H1 (cell line): ENCODE measurements around the gene MAML3. TPM values are rescaled to one million over a fixed set of nuclear protein-coding genes. Genes with fewer than 3 reads are reported as not detected.

Experiments
- CTCF ChIA-PET: fragments of 300-600 bp; sonication (Branson Sonifier 250); formaldehyde crosslinking; loops from one replicate; lab custom pipeline; 2021; ENCODE audit not compliant: partially characterized antibody; lab: Charles Lee
- POLR2A ChIA-PET: fragments of 300-600 bp; sonication (Branson Sonifier 250); formaldehyde crosslinking; loops from one replicate; lab custom pipeline; 2021; ENCODE audit warnings: inconsistent platforms; ENCODE audit not compliant: partially characterized antibody; lab: Charles Lee
- DNase-seq, 2 experiments: peaks; one replicate each; pipeline versions ENCODE4 v3.0.0 to v3.0.0-alpha.2; 2010 to 2022; ENCODE audit warnings: low spot score in 2 of 2, low read depth in 1 of 2, mixed read lengths in 1 of 2
- FAIRE-seq: peaks from 2 replicates; lab custom pipeline; 2011; peaks lifted over from hg19 to GRCh38; lab: Jason Lieb, UNC
- H2AFZ ChIP-seq: 2 replicates; pipeline ENCODE4 v1.8.1; 2012; ENCODE audit warnings: low read length, inconsistent platforms
- H2AK5ac ChIP-seq: 2 replicates; pipeline ENCODE4 v1.6.1; 2013; ENCODE audit warnings: low read depth, low read length
- H2BK120ac ChIP-seq: replicated peaks from 2 replicates; pipeline ENCODE3; 2013; ENCODE audit warnings: low read depth, low read length, inconsistent platforms
- H2BK12ac ChIP-seq: 2 replicates; pipeline ENCODE4 v1.6.1; 2013; ENCODE audit warnings: low read depth, low read length
- H2BK15ac ChIP-seq: 2 replicates; pipeline ENCODE4 v1.6.1; 2013; ENCODE audit warnings: low read length
- H2BK20ac ChIP-seq: 2 replicates; pipeline ENCODE4 v1.6.1; 2013; ENCODE audit warnings: low read length
- H2BK5ac ChIP-seq: 2 replicates; pipeline ENCODE4 v1.6.1; 2013; ENCODE audit warnings: low read depth, low read length
- H3K14ac ChIP-seq: 2 replicates; pipeline ENCODE4 v1.6.1; 2013; ENCODE audit warnings: inconsistent platforms; ENCODE audit not compliant: insufficient read length
- H3K18ac ChIP-seq: 2 replicates; pipeline ENCODE4 v1.6.1; 2013; ENCODE audit warnings: low read length; ENCODE audit errors: extremely low read depth
- H3K23ac ChIP-seq: 2 replicates; pipeline ENCODE4 v1.6.1; 2013; ENCODE audit warnings: inconsistent platforms; ENCODE audit not compliant: insufficient read length
- H3K23me2 ChIP-seq: 2 replicates; pipeline ENCODE4 v1.6.1; 2013; ENCODE audit warnings: low read depth, low read length
- H3K27ac ChIP-seq: 2 replicates; pipeline ENCODE4 v1.6.1; 2011; ENCODE audit warnings: low read depth, low read length, inconsistent platforms
- H3K27me3 ChIP-seq, 4 experiments: replicated peaks in 1 of 4; 1 replicate in 1 of 4; 2 replicates in 3 of 4; pipeline versions ENCODE4 v1.6.1 to v1.8.1; 2011 to 2013; ENCODE audit warnings: low read length in 3 of 4, mild to moderate bottlenecking in 3 of 4, inconsistent platforms in 2 of 4, mixed read lengths in 2 of 4, moderate library complexity in 1 of 4; ENCODE audit not compliant: control insufficient read depth in 3 of 4, insufficient read depth in 3 of 4; ENCODE audit errors: extremely low read depth in 1 of 4
- H3K36me3 ChIP-seq, 4 experiments: 2 replicates each; pipeline versions ENCODE4 v1.6.1 to v1.8.1; 2011 to 2013; ENCODE audit warnings: mild to moderate bottlenecking in 4 of 4, low read length in 3 of 4, moderate library complexity in 2 of 4, control low read depth in 1 of 4, inconsistent platforms in 1 of 4; ENCODE audit not compliant: insufficient read depth in 4 of 4, control insufficient read depth in 2 of 4
- H3K4ac ChIP-seq: replicated peaks from 2 replicates; pipeline ENCODE3; 2013; ENCODE audit warnings: low read length, low read depth, mixed read lengths, inconsistent platforms; ENCODE audit not compliant: insufficient read length
- H3K4me1 ChIP-seq, 4 experiments: replicated peaks in 1 of 4; 1 replicate in 1 of 4; 2 replicates in 3 of 4; pipeline versions ENCODE4 v1.6.1 to v1.8.1; 2011 to 2013; ENCODE audit warnings: low read length in 3 of 4, inconsistent platforms in 2 of 4, mixed read lengths in 1 of 4; ENCODE audit not compliant: insufficient read depth in 4 of 4, control insufficient read depth in 3 of 4
- H3K4me2 ChIP-seq, 2 experiments: 2 replicates each; pipeline versions ENCODE4 v1.6.1 to v1.8.1; 2011 to 2013; ENCODE audit warnings: low read depth in 2 of 2, low read length in 2 of 2, control low read depth in 1 of 2, inconsistent platforms in 1 of 2, mild to moderate bottlenecking in 1 of 2; ENCODE audit not compliant: insufficient read depth in 1 of 2
- H3K4me3 ChIP-seq, 4 experiments: fragments of 200-600, 300-600 bp in 1 of 4; sonication (generic), shearing (Covaris generic), sonication (Bioruptor Twin) in 1 of 4; 2 replicates each; pipeline versions ENCODE4 v1.5.1 to v1.8.1; 2011 to 2016; ENCODE audit warnings: low read length in 4 of 4, low read depth in 3 of 4, control low read depth in 2 of 4, inconsistent platforms in 2 of 4, mild to moderate bottlenecking in 2 of 4, mixed read lengths in 1 of 4, moderate library complexity in 1 of 4; ENCODE audit not compliant: insufficient read depth in 2 of 4; ENCODE audit errors: extremely low read depth in 1 of 4
- H3K56ac ChIP-seq: replicated peaks from 2 replicates; pipeline ENCODE3; 2013; ENCODE audit warnings: low read depth, mild to moderate bottlenecking, mixed read lengths, low read length, inconsistent platforms; ENCODE audit not compliant: insufficient read length
- H3K79me1 ChIP-seq: 2 replicates; pipeline ENCODE4 v1.6.1; 2013; ENCODE audit warnings: low read depth, low read length, control low read depth
- H3K79me2 ChIP-seq, 2 experiments: 2 replicates each; pipeline versions ENCODE4 v1.6.1 to v1.8.1; 2012 to 2013; ENCODE audit warnings: low read length in 2 of 2, mild to moderate bottlenecking in 2 of 2, inconsistent platforms in 1 of 2; ENCODE audit not compliant: insufficient read depth in 2 of 2, control insufficient read depth in 1 of 2
- H3K9ac ChIP-seq, 4 experiments: replicated peaks in 1 of 4; 1 replicate in 1 of 4; 2 replicates in 3 of 4; pipeline versions ENCODE4 v1.6.1 to v1.8.1; 2011 to 2013; ENCODE audit warnings: low read depth in 3 of 4, low read length in 3 of 4, control low read depth in 2 of 4, mild to moderate bottlenecking in 2 of 4, moderate library complexity in 2 of 4, inconsistent platforms in 1 of 4; ENCODE audit errors: extremely low read depth in 1 of 4
- H3K9me3 ChIP-seq, 2 experiments: 2 replicates each; pipeline versions ENCODE4 v1.6.1 to v1.8.1; 2012 to 2013; ENCODE audit warnings: mild to moderate bottlenecking in 2 of 2, moderate library complexity in 2 of 2, control low read depth in 1 of 2, inconsistent platforms in 1 of 2, low read depth in 1 of 2, low read length in 1 of 2, mixed read lengths in 1 of 2; ENCODE audit not compliant: insufficient read depth in 2 of 2
- H4K20me1 ChIP-seq, 2 experiments: replicated peaks in 1 of 2; 2 replicates each; pipeline versions ENCODE3 to v1.8.1; 2011 to 2013; ENCODE audit warnings: inconsistent platforms in 2 of 2, low read length in 2 of 2, mild to moderate bottlenecking in 1 of 2; ENCODE audit not compliant: insufficient read depth in 2 of 2, control insufficient read depth in 1 of 2
- H4K5ac ChIP-seq: 2 replicates; pipeline ENCODE4 v1.6.1; 2013; ENCODE audit warnings: low read length, low read depth, mixed read lengths, inconsistent platforms; ENCODE audit not compliant: insufficient read length
- H4K8ac ChIP-seq: 2 replicates; pipeline ENCODE4 v1.8.0; 2013; ENCODE audit warnings: mild to moderate bottlenecking, moderate library complexity, low read length, inconsistent platforms; ENCODE audit not compliant: insufficient read depth; ENCODE audit errors: extremely low read depth
- H4K91ac ChIP-seq: replicated peaks from 2 replicates; pipeline ENCODE3; 2013; ENCODE audit warnings: low read length, mixed read lengths, inconsistent platforms; ENCODE audit not compliant: insufficient read length
- ATF3 ChIP-seq: IDR thresholded peaks from 2 replicates; pipeline ENCODE4 v1.6.1; 2011; ENCODE audit warnings: low read depth, mild to moderate bottlenecking, low read length; ENCODE audit not compliant: insufficient read depth
- BACH1 ChIP-seq: IDR thresholded peaks from 2 replicates; pipeline ENCODE4 v1.6.1; 2012; ENCODE audit warnings: low read length, improper control_type of control experiment
- CBX5 ChIP-seq: fragments of 300-800, 300-1000 bp; sonication (generic); IDR thresholded peaks from 2 replicates; pipeline ENCODE4 v1.7.1; 2016; ENCODE audit warnings: antibody characterized with exemption, low read length, low read depth
- CEBPB ChIP-seq: IDR thresholded peaks from 2 replicates; pipeline ENCODE4 v1.6.1; 2012; ENCODE audit warnings: low read depth, low read length
- CHD2 ChIP-seq: IDR thresholded peaks from 2 replicates; pipeline ENCODE4 v1.6.1; 2012; ENCODE audit warnings: low read length, improper control_type of control experiment
- E2F6 ChIP-seq: IDR thresholded peaks from 2 replicates; pipeline ENCODE4 v1.6.1; 2012; ENCODE audit warnings: inconsistent platforms
- EP300 ChIP-seq, 2 experiments: IDR thresholded peaks; 1 replicate in 1 of 2; 2 replicates in 1 of 2; pipeline ENCODE4 v1.6.1; 2011 to 2012; ENCODE audit warnings: low read depth in 2 of 2, low read length in 2 of 2, mild to moderate bottlenecking in 2 of 2, borderline replicate concordance in 1 of 2, inconsistent platforms in 1 of 2, moderate library complexity in 1 of 2
- FOSL1 ChIP-seq: IDR thresholded peaks from 2 replicates; pipeline ENCODE4 v1.6.1; 2011; ENCODE audit warnings: mild to moderate bottlenecking, low read depth, low read length, moderate library complexity; ENCODE audit not compliant: insufficient read depth
- JUND ChIP-seq: IDR thresholded peaks from 2 replicates; pipeline ENCODE4 v1.6.1; 2011; ENCODE audit warnings: mild to moderate bottlenecking, improper control_type of control experiment, low read length
- KDM1A ChIP-seq: fragments of 200-600, 300-600 bp; sonication (generic); IDR thresholded peaks from 2 replicates; pipeline ENCODE4 v1.7.1; 2016; ENCODE audit warnings: mild to moderate bottlenecking, low read length, borderline replicate concordance
- SAP30 ChIP-seq: fragments of 300-600 bp; sonication (generic); IDR thresholded peaks from 2 replicates; pipeline ENCODE4 v1.7.1; 2012; ENCODE audit warnings: low read length, moderate library complexity, mild to moderate bottlenecking, inconsistent platforms; ENCODE audit not compliant: insufficient read depth, insufficient replicate concordance
- SP4 ChIP-seq: IDR thresholded peaks from 2 replicates; pipeline ENCODE4 v1.6.1; 2012; ENCODE audit warnings: low read length, inconsistent platforms
- WGBS, 2 experiments: shearing (Covaris generic) in 1 of 2; methylation state at CpG; one replicate each; pipeline versions ENCODE4 v1.1.6 to v1.1.7; 2013 to 2015; ENCODE audit warnings: low lambda C conversion rate in 2 of 2, mixed read lengths in 2 of 2, inconsistent platforms in 1 of 2, low coverage in 1 of 2, missing lambda C conversion rate in 1 of 2; ENCODE audit not compliant: insufficient replicate concordance in 2 of 2, insufficient coverage in 1 of 2, insufficient read length in 1 of 2; ENCODE audit errors: extremely low coverage in 1 of 2, missing lambda C conversion rate in 1 of 2; 5-methylcytosine and 5-hydroxymethylcytosine counted together
- polyA plus RNA-seq, 7 experiments: library from polyadenylated mRNA; depleted of rRNA in 3 of 7; stranded (reverse) in 5 of 7; unstranded in 2 of 7; fragments of >200 nt in 5 of 7; fragments of 200-250 nt in 2 of 7; gene quantifications; 1 replicate in 5 of 7; 2 replicates in 1 of 7; 4 replicates in 1 of 7; pipeline versions ENCODE4 v1.2.1 to v1.2.3, GENCODE V29; 2011 to 2013; ENCODE audit warnings: missing spikeins in 2 of 7, mixed read lengths in 2 of 7
- total RNA-seq: library from RNA; stranded (reverse); fragmentation: NEBNext Ultra II Directional; extraction: Animal tissue kit (Norgen Biotek cat#: 25700); gene quantifications from 2 replicates; pipeline ENCODE4 v1.2.1, GENCODE V29; 2021

MAML3 gene
- total and polyA plus RNA-seq, 2 of the 8 experiments (the other 6 are each of a cell fraction or from before 2014, with no cell fraction given), result 2.1 to 5.7 TPM

DNA sequence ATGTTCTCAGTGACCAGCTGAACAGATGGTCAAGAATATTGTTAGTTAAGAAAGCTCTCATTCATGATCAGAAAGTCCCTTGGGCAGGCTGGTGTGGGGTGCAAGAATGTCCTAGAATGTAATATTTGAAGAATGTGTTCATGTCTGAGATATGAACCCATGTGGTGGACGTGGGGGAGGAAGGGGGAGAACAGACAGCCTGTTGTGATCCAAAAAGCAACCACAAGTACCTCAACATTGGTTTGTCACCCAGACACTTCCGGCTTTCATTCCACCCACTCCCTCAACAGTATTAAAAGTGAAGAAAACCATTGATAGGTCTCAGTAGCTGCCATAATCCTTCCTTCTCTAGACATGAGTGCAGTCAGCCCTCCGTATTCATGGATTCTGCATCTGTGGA lies 82.2 kb downstream of the MAML3 start:
- WGBS, 2 experiments, result 85% methylated on average over 3 of the region's 3 CpGs; no CpG with 5 or more reads in 1 of the 2 experiments
- Histone ChIP-seq H3K79me1 (no peaks in the 10 kb centered on the region), H3K9ac (no peak overlapping the region), H2BK5ac (no peak overlapping the region), H4K20me1 (no peaks in the 10 kb centered on the region), H2BK20ac (no peak overlapping the region), H3K56ac (no peak overlapping the region), H3K4me2 (no peak overlapping the region), H2AK5ac (no peak overlapping the region), H2BK15ac (no peak overlapping the region), H3K4me1 (peaks cover 0 to 4% (median 1%) of the 10 kb centered on the region in 4 experiments; a peak in 3 of 7 replicates), H3K23me2 (no peaks in the 10 kb centered on the region), H3K18ac (no peak overlapping the region), H3K27me3 (no peaks in the 10 kb centered on the region), H2BK120ac (no peak overlapping the region), H3K9me3 (no peaks in the 10 kb centered on the region), H2BK12ac (no peak overlapping the region), H3K27ac (no peak overlapping the region), H3K4me3 (no peak overlapping the region), H3K79me2 (no peaks in the 10 kb centered on the region), H4K5ac (no peak overlapping the region), H3K4ac (no peak overlapping the region), H4K8ac (no peak overlapping the region), H3K36me3 (no peaks in the 10 kb centered on the region), H3K14ac (no peak overlapping the region), H3K23ac (no peak overlapping the region), H2AFZ (no peak overlapping the region), H4K91ac (no peak overlapping the region)
- ChIA-PET POLR2A (interaction anchor here (0.7 kb wide), 1 partner anchor 13 kb away, joined by 3 read pairs; no protein-coding TSS in a partner anchor), CTCF (interaction anchor here (1.8 to 4.0 kb wide), 2 partner anchors 20 to 22 kb away, joined by 7 to 13 read pairs; no protein-coding TSS in a partner anchor)
- no peak for FAIRE-seq
- TF ChIP-seq CHD2, result no peak
- no peak for TF ChIP-seq SAP30
- no peak for TF ChIP-seq CEBPB
- no peak for TF ChIP-seq BACH1
- no peak for TF ChIP-seq FOSL1
- no peak for TF ChIP-seq ATF3
- no peak for TF ChIP-seq SP4
- no peak for TF ChIP-seq KDM1A
- TF ChIP-seq EP300 (IDR thresholded peaks at IDR 0.05; ENCODE audit: borderline replicate concordance in 1 of 2, low read depth in 2 of 2, low read length in 2 of 2), result no peak
- TF ChIP-seq E2F6, result no peak
- TF ChIP-seq JUND, result no peak
- no peak for TF ChIP-seq CBX5
- no peak for DNase-seq
